Measurements from ENCODE around the gene TCEA3. TPM values are rescaled to one million over a fixed set of nuclear protein-coding genes. Genes with fewer than 3 reads are reported as not detected.

TCEA3 gene
- total and polyA plus RNA-seq, 2 experiments from 2014 or later: 9.2 to 23.2 TPM

DNA sequence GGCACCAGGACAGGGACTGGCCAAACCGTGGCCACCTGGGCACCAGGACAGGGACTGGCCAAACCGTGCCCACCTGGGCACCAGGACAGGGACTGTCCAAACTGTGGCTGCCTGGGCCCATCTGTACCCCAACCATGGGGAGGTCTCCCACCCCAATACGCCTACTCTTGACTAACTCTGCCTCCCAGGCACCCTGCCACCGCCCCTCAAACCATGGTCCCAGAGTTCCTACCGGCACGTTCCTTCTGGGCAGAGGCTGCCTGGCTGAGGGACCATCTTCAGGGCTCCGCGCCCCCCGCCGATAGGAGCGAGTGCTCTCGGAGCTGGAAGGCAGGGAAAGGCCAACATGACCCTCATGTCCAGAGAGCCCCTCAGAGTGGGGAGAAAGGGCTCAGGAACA, 6.3 kb upstream of the TCEA3 start:
- WGBS, 2 experiments (ENCODE audit: low coverage in 1 of 2, low lambda C conversion rate in 2 of 2, missing lambda C conversion rate in 2 of 2): 95 to 96% methylated on average over 12 of the region's 12 CpGs

DNA sequence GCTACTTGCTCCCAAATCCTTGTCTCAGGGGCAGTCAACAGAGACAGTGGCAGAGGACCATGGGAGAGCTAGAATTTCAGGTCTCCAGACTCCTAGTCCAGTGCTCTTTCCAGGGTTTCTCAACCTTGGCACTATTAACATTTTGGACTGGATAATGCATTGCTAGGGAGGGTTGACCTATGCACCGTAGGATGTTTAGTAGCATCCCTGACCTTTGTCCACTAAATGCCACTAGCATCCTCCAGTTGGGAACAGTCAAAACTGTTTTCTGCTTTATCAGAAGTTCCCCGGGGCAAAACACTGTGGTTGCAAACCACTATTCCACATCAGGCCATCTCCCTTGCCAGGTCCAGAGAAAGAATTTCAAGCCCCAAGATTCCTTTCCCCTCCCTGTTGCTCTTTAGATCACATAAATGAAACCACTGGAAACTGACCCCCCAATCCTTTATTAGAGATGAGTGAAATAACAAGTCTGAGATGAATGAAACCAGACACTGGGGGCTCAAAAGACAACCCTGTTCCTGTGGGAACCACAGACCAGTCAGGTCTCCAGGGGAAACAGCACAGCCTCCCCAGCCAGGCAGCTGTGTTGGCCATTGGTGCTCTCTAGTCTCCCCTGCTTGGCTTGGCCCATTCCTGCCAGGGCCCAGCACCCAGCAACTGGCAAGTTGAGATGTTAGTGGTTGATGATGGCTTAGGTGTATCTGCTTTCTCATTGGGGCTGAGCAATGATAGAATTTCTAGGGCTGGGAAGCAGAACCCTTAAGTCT, 3.8 kb upstream of the TCEA3 start:
- Histone ChIP-seq H3K9me3 (ENCODE audit: low read depth) (no peaks in the 10 kb centered on the region), H4K20me1 (ENCODE audit: insufficient read depth) (no peaks in the 10 kb centered on the region), H3K36me3 (ENCODE audit: low read depth) (0 out of 2 replicates have a peak, but pooled peaks cover 5% of the 10 kb centered on the region), H3K9me2 (ENCODE audit: insufficient read depth) (no peaks in the 10 kb centered on the region), H3K79me2 (ENCODE audit: insufficient read depth) (no peaks in the 10 kb centered on the region), H2AFZ (no peak overlapping the region), H3K27me3 (replicated peaks; ENCODE audit: insufficient read depth) (no peaks in the 10 kb centered on the region), H3K4me1 (ENCODE audit: insufficient read depth) (0 out of 2 replicates have a peak, but pooled peaks cover 1% of the 10 kb centered on the region), H3K4me3 (no peak overlapping the region), H3K9ac (no peak overlapping the region), H3F3A (ENCODE audit: insufficient read depth) (peaks cover 2% of the 10 kb centered on the region; the same call in 1 of the 2 replicates), H3K27ac (no peak overlapping the region), H3K4me2 (ENCODE audit: unreplicated experiment) (no peak overlapping the region)
- no peak for DNase-seq
- TF ChIP-seq EZH2phosphoT487 (IDR thresholded peaks at IDR 0.05; ENCODE audit: insufficient read depth, low read depth): no peak
- no peak for TF ChIP-seq EZH2 (IDR thresholded peaks at IDR 0.05; ENCODE audit: insufficient read depth, poor library complexity, severe bottlenecking)
- in situ Hi-C loops (cut with MboI): no loop called here
- 96 to 100% methylated on average over 2 of the region's 2 CpGs for WGBS, 2 experiments (ENCODE audit: low coverage in 1 of 2, low lambda C conversion rate in 2 of 2, missing lambda C conversion rate in 2 of 2)

More for the DNA sequence above, 6.3 kb upstream of the TCEA3 start:
- no peaks in the 10 kb centered on the region for H3K79me2 ChIP-seq (ENCODE audit: insufficient read depth)
- H3K4me3 ChIP-seq: no peak overlapping the region
- DNase-seq: no peak
- H3K27me3 ChIP-seq (replicated peaks; ENCODE audit: insufficient read depth): no peaks in the 10 kb centered on the region
- no peak overlapping the region for H3K9ac ChIP-seq
- H3K4me1 ChIP-seq (ENCODE audit: insufficient read depth): no peaks in the 10 kb centered on the region
- no peak overlapping the region for H3K4me2 ChIP-seq (ENCODE audit: unreplicated experiment)
- no peaks in the 10 kb centered on the region for H3K9me3 ChIP-seq (ENCODE audit: low read depth)
- H4K20me1 ChIP-seq (ENCODE audit: insufficient read depth): no peaks in the 10 kb centered on the region
- H3K36me3 ChIP-seq (ENCODE audit: low read depth): peaks cover 11% of the 10 kb centered on the region; the same call in 1 of the 2 replicates
- no peaks in the 10 kb centered on the region for H3K9me2 ChIP-seq (ENCODE audit: insufficient read depth)
- TF ChIP-seq EZH2 (IDR thresholded peaks at IDR 0.05; ENCODE audit: insufficient read depth, poor library complexity, severe bottlenecking): no peak
- TF ChIP-seq EZH2phosphoT487 (IDR thresholded peaks at IDR 0.05; ENCODE audit: insufficient read depth, low read depth): no peak
- no peak overlapping the region for H3K27ac ChIP-seq
- no peaks in the 10 kb centered on the region for H3F3A ChIP-seq (ENCODE audit: insufficient read depth)
- no peak overlapping the region for H2AFZ ChIP-seq
- in situ Hi-C loops (cut with MboI): no loop called here

DNA sequence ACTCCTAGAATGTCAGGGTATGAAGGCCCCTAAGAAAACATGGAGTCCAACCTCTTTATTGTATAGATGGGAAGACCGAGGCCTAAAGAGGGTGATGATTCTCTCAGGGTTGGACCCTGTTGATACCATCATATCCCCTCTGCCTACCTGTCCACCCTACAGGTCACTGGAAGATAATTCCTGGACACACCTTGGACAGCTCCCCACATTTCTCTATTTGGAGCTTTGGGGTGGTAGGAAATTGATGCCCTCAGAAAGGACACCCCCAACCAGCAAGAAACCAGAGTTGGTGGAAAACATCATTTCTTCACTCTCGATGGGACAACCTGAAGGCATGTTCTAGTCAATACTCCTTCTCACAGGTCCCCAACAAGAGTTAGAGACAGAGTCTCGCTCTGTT, 3.0 kb upstream of the TCEA3 start:
- Histone ChIP-seq H3K9me2 (ENCODE audit: insufficient read depth) (no peaks in the 10 kb centered on the region), H3K9ac (no peak overlapping the region), H3K27ac (no peak overlapping the region), H4K20me1 (ENCODE audit: insufficient read depth) (no peaks in the 10 kb centered on the region), H3K36me3 (ENCODE audit: low read depth) (0 out of 2 replicates have a peak, but pooled peaks cover 2% of the 10 kb centered on the region), H3K4me2 (ENCODE audit: unreplicated experiment) (no peak overlapping the region), H3K4me3 (no peak overlapping the region), H3K27me3 (replicated peaks; ENCODE audit: insufficient read depth) (no peaks in the 10 kb centered on the region), H3F3A (ENCODE audit: insufficient read depth) (peaks cover 10% of the 10 kb centered on the region), H3K4me1 (ENCODE audit: insufficient read depth) (peaks cover 7% of the 10 kb centered on the region), H3K9me3 (ENCODE audit: low read depth) (no peaks in the 10 kb centered on the region), H3K79me2 (ENCODE audit: insufficient read depth) (no peaks in the 10 kb centered on the region), H2AFZ (no peak overlapping the region)
- DNase-seq: no peak
- in situ Hi-C loops (cut with MboI): no loop called here
- WGBS, 2 experiments (ENCODE audit: low coverage in 1 of 2, low lambda C conversion rate in 2 of 2, missing lambda C conversion rate in 2 of 2): 93 to 94% methylated on average over 3 of the region's 3 CpGs
- no peak for TF ChIP-seq EZH2phosphoT487 (IDR thresholded peaks at IDR 0.05; ENCODE audit: insufficient read depth, low read depth)

DNA sequence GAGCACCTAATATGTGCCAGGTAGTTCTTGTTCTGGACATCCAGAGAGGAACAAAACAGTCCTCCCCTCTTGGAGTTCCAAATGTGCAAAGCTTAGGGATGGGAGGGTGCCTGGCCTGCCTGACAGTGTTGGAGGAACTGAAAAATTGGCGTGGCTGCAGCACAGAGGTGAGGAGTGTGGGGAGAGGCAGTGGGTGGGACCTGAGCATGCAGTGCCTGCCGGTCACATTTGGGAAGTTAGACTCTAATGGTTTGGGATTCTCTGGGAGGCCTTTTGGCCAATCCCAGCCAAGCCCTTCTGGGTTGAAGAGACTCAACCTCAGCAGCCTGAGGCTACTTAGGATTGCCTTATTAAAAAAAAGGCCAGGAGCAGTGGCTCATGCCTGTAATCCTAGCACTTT, 2.3 kb upstream of the TCEA3 start:
- no peaks in the 10 kb centered on the region for H4K20me1 ChIP-seq (ENCODE audit: insufficient read depth)
- H3K9me2 ChIP-seq (ENCODE audit: insufficient read depth): no peaks in the 10 kb centered on the region
- H3K4me1 ChIP-seq (ENCODE audit: insufficient read depth): peaks cover 14% of the 10 kb centered on the region
- H3K36me3 ChIP-seq (ENCODE audit: low read depth): no peaks in the 10 kb centered on the region
- WGBS, 2 experiments (ENCODE audit: low coverage in 1 of 2, low lambda C conversion rate in 2 of 2, missing lambda C conversion rate in 2 of 2): 100% methylated on average over 2 of the region's 2 CpGs
- in situ Hi-C loops (cut with MboI): no loop called here
- TF ChIP-seq EZH2 (IDR thresholded peaks at IDR 0.05; ENCODE audit: insufficient read depth, poor library complexity, severe bottlenecking) (no peak), EZH2phosphoT487 (IDR thresholded peaks at IDR 0.05; ENCODE audit: insufficient read depth, low read depth) (no peak)
- no peaks in the 10 kb centered on the region for H3K9me3 ChIP-seq (ENCODE audit: low read depth)
- H3K27me3 ChIP-seq (replicated peaks; ENCODE audit: insufficient read depth): no peaks in the 10 kb centered on the region
- no peak overlapping the region for H3K27ac ChIP-seq
- no peak overlapping the region for H3K4me3 ChIP-seq
- no peak overlapping the region for H3K4me2 ChIP-seq (ENCODE audit: unreplicated experiment)
- no peak overlapping the region for H2AFZ ChIP-seq
- DNase-seq: no peak
- no peaks in the 10 kb centered on the region for H3K79me2 ChIP-seq (ENCODE audit: insufficient read depth)
- H3K9ac ChIP-seq: no peak overlapping the region
- peaks cover 17% of the 10 kb centered on the region for H3F3A ChIP-seq (ENCODE audit: insufficient read depth)

All from GM23248 (cell line).